HepG2 (cell line): Measurements from ENCODE around the gene SPAG7. TPM values are rescaled to one million over a fixed set of nuclear protein-coding genes. Genes with fewer than 3 reads are reported as not detected.

Source experiments
- ATRX ChIP-seq: sonication (generic); formaldehyde crosslinking; IDR thresholded peaks from 2 replicates; pipeline ENCODE4 v1.4.0; 2020; ENCODE audit warnings: missing genetic modification reagents, borderline replicate concordance
- FOXK1 ChIP-seq: sonication (generic); formaldehyde crosslinking; IDR thresholded peaks from 2 replicates; pipeline ENCODE4 v1.4.0; 2020; ENCODE audit warnings: low read depth, missing genetic modification reagents, borderline replicate concordance
- MEF2D ChIP-seq: sonication (generic); formaldehyde crosslinking; IDR thresholded peaks from 2 replicates; pipeline ENCODE4 v1.5.1; 2020; ENCODE audit warnings: mild to moderate bottlenecking, missing genetic modification reagents
- MIXL1 ChIP-seq: IDR thresholded peaks from 2 replicates; pipeline ENCODE4 v1.6.1; 2016
- NPAS2 ChIP-seq: sonication (generic); formaldehyde crosslinking; IDR thresholded peaks from 2 replicates; pipeline ENCODE4 v1.8.0; 2022; ENCODE audit warnings: mild to moderate bottlenecking, missing genetic modification reagents, borderline replicate concordance
- RXRA ChIP-seq: sonication (generic); formaldehyde crosslinking; IDR thresholded peaks from 2 replicates; pipeline ENCODE4 v1.5.1; 2020; ENCODE audit warnings: missing genetic modification reagents
- SP4 ChIP-seq: sonication (generic); formaldehyde crosslinking; IDR thresholded peaks from 2 replicates; pipeline ENCODE4 v1.8.1; 2023; ENCODE audit warnings: mild to moderate bottlenecking, missing genetic modification reagents
- ZNF644 ChIP-seq: IDR thresholded peaks from 2 replicates; pipeline ENCODE4 v1.6.1; 2016; ENCODE audit warnings: low read depth
- ZZZ3 ChIP-seq: sonication (generic); formaldehyde crosslinking; IDR thresholded peaks from 2 replicates; pipeline ENCODE4 v1.4.0; 2020; ENCODE audit warnings: missing genetic modification reagents, mild to moderate bottlenecking, borderline replicate concordance
- polyA plus RNA-seq, 8 experiments: library from polyadenylated mRNA; depleted of rRNA in 3 of 8; stranded (reverse) in 7 of 8; unstranded in 1 of 8; fragments of >200 nt; fragmentation: Illumina TruSeq in 4 of 8; extraction: Trizol in 4 of 8; gene quantifications; 2 replicates each; pipeline versions ENCODE4 v1.2.1 to v1.2.3, GENCODE V29; 2011 to 2016; ENCODE audit warnings: low read depth in 4 of 8, missing spikeins in 1 of 8, mixed read lengths in 1 of 8; ENCODE audit not compliant: insufficient read depth in 1 of 8
- total RNA-seq, 5 experiments: library from RNA; depleted of rRNA; stranded (reverse); fragments of >200 nt; fragmentation: Illumina TruSeq; extraction: Trizol; gene quantifications; 2 replicates each; pipeline ENCODE4 v1.2.3, GENCODE V29; 2016; ENCODE audit warnings: low read depth in 1 of 5
- TF ChIP-seq, protein P1 (sequence below): sonication (generic); formaldehyde crosslinking; IDR thresholded peaks from 2 replicates; pipeline ENCODE4 v1.4.0; 2020; ENCODE audit warnings: missing genetic modification reagents
- TF ChIP-seq, protein P2 (sequence below): sonication (generic); formaldehyde crosslinking; IDR thresholded peaks from 2 replicates; pipeline ENCODE4 v1.4.0; 2020; ENCODE audit warnings: missing genetic modification reagents, borderline replicate concordance
- TF ChIP-seq, protein P3 (sequence below): fragments of 450-650 bp; IDR thresholded peaks from 2 replicates; pipeline ENCODE4 v1.6.1; 2017; ENCODE audit warnings: mild to moderate bottlenecking
- TF ChIP-seq, protein P4 (sequence below): sonication (generic); formaldehyde crosslinking; IDR thresholded peaks from 2 replicates; pipeline ENCODE4 v1.4.0; 2020; ENCODE audit warnings: low read depth, missing genetic modification reagents

Gene SPAG7
- total and polyA plus RNA-seq, 2 of the 13 experiments (the other 11 are each of a cell fraction or from before 2014, with no cell fraction given), result 51.0 to 59.0 TPM

DNA sequence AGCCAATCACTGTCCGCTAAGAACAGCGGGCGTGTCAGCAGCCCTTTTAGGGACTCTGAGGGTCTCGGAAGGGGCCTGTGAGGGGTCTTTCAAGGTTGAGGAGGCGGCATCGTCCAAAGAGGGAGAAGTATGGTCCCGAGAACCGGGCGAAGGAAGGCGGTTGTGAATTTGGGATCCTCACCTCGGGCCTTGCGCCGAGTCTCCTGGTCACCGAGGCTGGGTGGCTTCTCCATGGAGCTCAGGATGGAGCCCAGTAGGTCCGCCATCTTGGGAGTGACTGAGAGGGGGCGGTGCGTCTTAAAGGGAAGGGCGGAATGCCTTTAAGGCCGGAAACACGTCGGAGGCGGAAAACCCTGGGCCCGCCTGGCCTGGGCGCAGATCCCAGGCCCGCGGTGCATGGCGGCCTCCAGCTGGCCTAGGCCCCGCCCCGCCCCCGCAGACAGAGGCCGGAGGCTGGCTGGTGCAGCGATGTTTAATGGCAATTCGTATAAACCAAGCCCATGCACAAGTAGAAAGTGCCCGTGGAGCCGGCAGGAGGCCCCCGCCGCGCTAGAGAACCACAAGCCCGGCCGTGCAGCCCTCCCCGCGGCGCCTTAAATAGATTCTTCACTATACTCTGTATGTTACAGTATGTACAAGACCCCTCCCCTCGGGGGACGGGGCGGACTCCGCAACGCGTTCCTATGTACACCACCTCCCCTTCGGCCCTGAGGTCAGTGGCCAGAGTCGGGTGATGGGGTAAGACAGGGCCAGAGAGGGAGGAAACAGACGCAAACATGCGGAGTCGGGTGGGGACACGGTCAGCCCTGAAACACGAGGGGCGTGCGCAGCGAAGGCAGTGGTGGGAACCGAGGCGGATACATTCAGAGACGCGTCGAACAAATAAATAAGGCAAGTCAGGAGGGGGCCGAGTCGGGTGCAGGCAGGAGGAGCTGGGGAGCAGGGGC lies at the start of gene SPAG7 (continued):
- TF ChIP-seq, protein P1, sequence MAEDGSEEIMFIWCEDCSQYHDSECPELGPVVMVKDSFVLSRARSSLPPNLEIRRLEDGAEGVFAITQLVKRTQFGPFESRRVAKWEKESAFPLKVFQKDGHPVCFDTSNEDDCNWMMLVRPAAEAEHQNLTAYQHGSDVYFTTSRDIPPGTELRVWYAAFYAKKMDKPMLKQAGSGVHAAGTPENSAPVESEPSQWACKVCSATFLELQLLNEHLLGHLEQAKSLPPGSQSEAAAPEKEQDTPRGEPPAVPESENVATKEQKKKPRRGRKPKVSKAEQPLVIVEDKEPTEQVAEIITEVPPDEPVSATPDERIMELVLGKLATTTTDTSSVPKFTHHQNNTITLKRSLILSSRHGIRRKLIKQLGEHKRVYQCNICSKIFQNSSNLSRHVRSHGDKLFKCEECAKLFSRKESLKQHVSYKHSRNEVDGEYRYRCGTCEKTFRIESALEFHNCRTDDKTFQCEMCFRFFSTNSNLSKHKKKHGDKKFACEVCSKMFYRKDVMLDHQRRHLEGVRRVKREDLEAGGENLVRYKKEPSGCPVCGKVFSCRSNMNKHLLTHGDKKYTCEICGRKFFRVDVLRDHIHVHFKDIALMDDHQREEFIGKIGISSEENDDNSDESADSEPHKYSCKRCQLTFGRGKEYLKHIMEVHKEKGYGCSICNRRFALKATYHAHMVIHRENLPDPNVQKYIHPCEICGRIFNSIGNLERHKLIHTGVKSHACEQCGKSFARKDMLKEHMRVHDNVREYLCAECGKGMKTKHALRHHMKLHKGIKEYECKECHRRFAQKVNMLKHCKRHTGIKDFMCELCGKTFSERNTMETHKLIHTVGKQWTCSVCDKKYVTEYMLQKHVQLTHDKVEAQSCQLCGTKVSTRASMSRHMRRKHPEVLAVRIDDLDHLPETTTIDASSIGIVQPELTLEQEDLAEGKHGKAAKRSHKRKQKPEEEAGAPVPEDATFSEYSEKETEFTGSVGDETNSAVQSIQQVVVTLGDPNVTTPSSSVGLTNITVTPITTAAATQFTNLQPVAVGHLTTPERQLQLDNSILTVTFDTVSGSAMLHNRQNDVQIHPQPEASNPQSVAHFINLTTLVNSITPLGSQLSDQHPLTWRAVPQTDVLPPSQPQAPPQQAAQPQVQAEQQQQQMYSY (CRISPR knock-in tag), result no peak
- TF ChIP-seq ZZZ3 (CRISPR knock-in tag), result peak; percentile 60; the same call in 1 of the 2 replicates
- TF ChIP-seq, protein P2, sequence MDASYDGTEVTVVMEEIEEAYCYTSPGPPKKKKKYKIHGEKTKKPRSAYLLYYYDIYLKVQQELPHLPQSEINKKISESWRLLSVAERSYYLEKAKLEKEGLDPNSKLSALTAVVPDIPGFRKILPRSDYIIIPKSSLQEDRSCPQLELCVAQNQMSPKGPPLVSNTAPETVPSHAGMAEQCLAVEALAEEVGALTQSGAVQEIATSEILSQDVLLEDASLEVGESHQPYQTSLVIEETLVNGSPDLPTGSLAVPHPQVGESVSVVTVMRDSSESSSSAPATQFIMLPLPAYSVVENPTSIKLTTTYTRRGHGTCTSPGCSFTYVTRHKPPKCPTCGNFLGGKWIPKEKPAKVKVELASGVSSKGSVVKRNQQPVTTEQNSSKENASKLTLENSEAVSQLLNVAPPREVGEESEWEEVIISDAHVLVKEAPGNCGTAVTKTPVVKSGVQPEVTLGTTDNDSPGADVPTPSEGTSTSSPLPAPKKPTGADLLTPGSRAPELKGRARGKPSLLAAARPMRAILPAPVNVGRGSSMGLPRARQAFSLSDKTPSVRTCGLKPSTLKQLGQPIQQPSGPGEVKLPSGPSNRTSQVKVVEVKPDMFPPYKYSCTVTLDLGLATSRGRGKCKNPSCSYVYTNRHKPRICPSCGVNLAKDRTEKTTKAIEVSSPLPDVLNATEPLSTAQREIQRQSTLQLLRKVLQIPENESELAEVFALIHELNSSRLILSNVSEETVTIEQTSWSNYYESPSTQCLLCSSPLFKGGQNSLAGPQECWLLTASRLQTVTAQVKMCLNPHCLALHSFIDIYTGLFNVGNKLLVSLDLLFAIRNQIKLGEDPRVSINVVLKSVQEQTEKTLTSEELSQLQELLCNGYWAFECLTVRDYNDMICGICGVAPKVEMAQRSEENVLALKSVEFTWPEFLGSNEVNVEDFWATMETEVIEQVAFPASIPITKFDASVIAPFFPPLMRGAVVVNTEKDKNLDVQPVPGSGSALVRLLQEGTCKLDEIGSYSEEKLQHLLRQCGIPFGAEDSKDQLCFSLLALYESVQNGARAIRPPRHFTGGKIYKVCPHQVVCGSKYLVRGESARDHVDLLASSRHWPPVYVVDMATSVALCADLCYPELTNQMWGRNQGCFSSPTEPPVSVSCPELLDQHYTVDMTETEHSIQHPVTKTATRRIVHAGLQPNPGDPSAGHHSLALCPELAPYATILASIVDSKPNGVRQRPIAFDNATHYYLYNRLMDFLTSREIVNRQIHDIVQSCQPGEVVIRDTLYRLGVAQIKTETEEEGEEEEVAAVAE (CRISPR knock-in tag), result no peak
- 0 out of 2 replicates have a peak, but pooled peaks have one; percentile 33 for TF ChIP-seq MIXL1 (CRISPR knock-in tag)
- TF ChIP-seq, protein P3, sequence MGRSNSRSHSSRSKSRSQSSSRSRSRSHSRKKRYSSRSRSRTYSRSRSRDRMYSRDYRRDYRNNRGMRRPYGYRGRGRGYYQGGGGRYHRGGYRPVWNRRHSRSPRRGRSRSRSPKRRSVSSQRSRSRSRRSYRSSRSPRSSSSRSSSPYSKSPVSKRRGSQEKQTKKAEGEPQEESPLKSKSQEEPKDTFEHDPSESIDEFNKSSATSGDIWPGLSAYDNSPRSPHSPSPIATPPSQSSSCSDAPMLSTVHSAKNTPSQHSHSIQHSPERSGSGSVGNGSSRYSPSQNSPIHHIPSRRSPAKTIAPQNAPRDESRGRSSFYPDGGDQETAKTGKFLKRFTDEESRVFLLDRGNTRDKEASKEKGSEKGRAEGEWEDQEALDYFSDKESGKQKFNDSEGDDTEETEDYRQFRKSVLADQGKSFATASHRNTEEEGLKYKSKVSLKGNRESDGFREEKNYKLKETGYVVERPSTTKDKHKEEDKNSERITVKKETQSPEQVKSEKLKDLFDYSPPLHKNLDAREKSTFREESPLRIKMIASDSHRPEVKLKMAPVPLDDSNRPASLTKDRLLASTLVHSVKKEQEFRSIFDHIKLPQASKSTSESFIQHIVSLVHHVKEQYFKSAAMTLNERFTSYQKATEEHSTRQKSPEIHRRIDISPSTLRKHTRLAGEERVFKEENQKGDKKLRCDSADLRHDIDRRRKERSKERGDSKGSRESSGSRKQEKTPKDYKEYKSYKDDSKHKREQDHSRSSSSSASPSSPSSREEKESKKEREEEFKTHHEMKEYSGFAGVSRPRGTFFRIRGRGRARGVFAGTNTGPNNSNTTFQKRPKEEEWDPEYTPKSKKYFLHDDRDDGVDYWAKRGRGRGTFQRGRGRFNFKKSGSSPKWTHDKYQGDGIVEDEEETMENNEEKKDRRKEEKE, result no peak
- TF ChIP-seq RXRA (CRISPR knock-in tag), result peak; percentile 74
- TF ChIP-seq SP4 (CRISPR knock-in tag), result peak; percentile 29; the same call in 1 of the 2 replicates
- no peak for TF ChIP-seq MEF2D (CRISPR knock-in tag)
- TF ChIP-seq, protein P4, sequence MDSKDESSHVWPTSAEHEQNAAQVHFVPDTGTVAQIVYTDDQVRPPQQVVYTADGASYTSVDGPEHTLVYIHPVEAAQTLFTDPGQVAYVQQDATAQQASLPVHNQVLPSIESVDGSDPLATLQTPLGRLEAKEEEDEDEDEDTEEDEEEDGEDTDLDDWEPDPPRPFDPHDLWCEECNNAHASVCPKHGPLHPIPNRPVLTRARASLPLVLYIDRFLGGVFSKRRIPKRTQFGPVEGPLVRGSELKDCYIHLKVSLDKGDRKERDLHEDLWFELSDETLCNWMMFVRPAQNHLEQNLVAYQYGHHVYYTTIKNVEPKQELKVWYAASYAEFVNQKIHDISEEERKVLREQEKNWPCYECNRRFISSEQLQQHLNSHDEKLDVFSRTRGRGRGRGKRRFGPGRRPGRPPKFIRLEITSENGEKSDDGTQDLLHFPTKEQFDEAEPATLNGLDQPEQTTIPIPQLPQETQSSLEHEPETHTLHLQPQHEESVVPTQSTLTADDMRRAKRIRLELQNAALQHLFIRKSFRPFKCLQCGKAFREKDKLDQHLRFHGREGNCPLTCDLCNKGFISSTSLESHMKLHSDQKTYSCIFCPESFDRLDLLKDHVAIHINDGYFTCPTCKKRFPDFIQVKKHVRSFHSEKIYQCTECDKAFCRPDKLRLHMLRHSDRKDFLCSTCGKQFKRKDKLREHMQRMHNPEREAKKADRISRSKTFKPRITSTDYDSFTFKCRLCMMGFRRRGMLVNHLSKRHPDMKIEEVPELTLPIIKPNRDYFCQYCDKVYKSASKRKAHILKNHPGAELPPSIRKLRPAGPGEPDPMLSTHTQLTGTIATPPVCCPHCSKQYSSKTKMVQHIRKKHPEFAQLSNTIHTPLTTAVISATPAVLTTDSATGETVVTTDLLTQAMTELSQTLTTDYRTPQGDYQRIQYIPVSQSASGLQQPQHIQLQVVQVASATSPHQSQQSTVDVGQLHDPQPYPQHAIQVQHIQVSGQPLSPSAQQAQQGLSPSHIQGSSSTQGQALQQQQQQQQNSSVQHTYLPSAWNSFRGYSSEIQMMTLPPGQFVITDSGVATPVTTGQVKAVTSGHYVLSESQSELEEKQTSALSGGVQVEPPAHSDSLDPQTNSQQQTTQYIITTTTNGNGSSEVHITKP (CRISPR knock-in tag), result peak; percentile 70; the same call in 1 of the 2 replicates
- TF ChIP-seq FOXK1 (CRISPR knock-in tag), result 0 out of 2 replicates have a peak, but pooled peaks have one; percentile 22
- TF ChIP-seq ATRX (CRISPR knock-in tag), result no peak
- peak; percentile 63 for TF ChIP-seq ZNF644 (CRISPR knock-in tag)
- no peak for TF ChIP-seq NPAS2
